CD8-positive, alpha-beta memory T cell (primary cell): ENCODE data around the gene COPS4. TPM values are rescaled to one million over a fixed set of nuclear protein-coding genes. Genes with fewer than 3 reads are reported as not detected.
"Not testable (repeated sequence)": the region's sequence is repeated elsewhere in the genome, so short reads cannot be mapped to it uniquely, and the experiment has no call there.

Experiments used
- CTCF ChIA-PET: fragments of 350-600 bp; sonication (Branson Sonifier 250); formaldehyde crosslinking; loops from one replicate; lab custom pipeline; 2021; ENCODE audit warnings: antibody characterized with exemption; lab: Charles Lee
- POLR2A ChIA-PET: fragments of 350-600 bp; sonication (Branson Sonifier 250); formaldehyde crosslinking; loops from one replicate; lab custom pipeline; 2021; ENCODE audit warnings: antibody characterized with exemption; lab: Charles Lee
- DNase-seq, 5 donors: peaks; one replicate each; pipeline versions ENCODE4 v3.0.0 to v3.0.0-alpha.2; 2020 to 2022; ENCODE audit warnings: mixed read lengths in 1 of 5
- H3K27ac ChIP-seq: one replicate; pipeline ENCODE4 v1.7.0; 2013; ENCODE audit warnings: low read depth, mild to moderate bottlenecking, low read length, moderate library complexity
- H3K27me3 ChIP-seq: 2 replicates; pipeline ENCODE4 v1.7.0; 2013; ENCODE audit warnings: low read length, mild to moderate bottlenecking; ENCODE audit not compliant: insufficient read depth, poor library complexity, severe bottlenecking
- H3K36me3 ChIP-seq: 2 replicates; pipeline ENCODE4 v1.7.0; 2013; ENCODE audit warnings: mild to moderate bottlenecking, low read length, moderate library complexity; ENCODE audit not compliant: insufficient read depth
- H3K4me1 ChIP-seq: 2 replicates; pipeline ENCODE4 v1.7.0; 2013; ENCODE audit warnings: mild to moderate bottlenecking, low read length, moderate library complexity; ENCODE audit not compliant: insufficient read depth
- H3K4me3 ChIP-seq: 2 replicates; pipeline ENCODE4 v1.7.0; 2013; ENCODE audit warnings: mild to moderate bottlenecking, low read length
- H3K9me3 ChIP-seq: 2 replicates; pipeline ENCODE4 v1.7.0; 2013; ENCODE audit warnings: mild to moderate bottlenecking, low read length
- H3K27ac Mint-ChIP-seq, 8 donors: one replicate each; pipeline ENCODE4 v1.8.0; 2020 to 2021; ENCODE audit warnings: mixed read lengths in 8 of 8, mild to moderate bottlenecking in 6 of 8, inconsistent platforms in 3 of 8, moderate library complexity in 3 of 8
- H3K27me3 Mint-ChIP-seq, 2 donors: one replicate each; pipeline ENCODE4 v1.8.0; 2020 to 2021; ENCODE audit warnings: mixed read lengths in 2 of 2, mild to moderate bottlenecking in 1 of 2, moderate library complexity in 1 of 2
- H3K36me3 Mint-ChIP-seq, 3 donors: one replicate each; pipeline ENCODE4 v1.8.0; 2020 to 2021; ENCODE audit warnings: mixed read lengths in 3 of 3, inconsistent platforms in 1 of 3, mild to moderate bottlenecking in 1 of 3
- H3K4me1 Mint-ChIP-seq, 3 donors: one replicate each; pipeline ENCODE4 v1.8.0; 2020 to 2021; ENCODE audit warnings: mixed read lengths in 3 of 3, inconsistent platforms in 1 of 3, mild to moderate bottlenecking in 1 of 3
- H3K4me3 Mint-ChIP-seq, 7 donors: one replicate each; pipeline ENCODE4 v1.8.0; 2020 to 2021; ENCODE audit warnings: mixed read lengths in 7 of 7, mild to moderate bottlenecking in 6 of 7, moderate library complexity in 4 of 7, inconsistent platforms in 2 of 7
- H3K9me3 Mint-ChIP-seq, 5 donors: one replicate each; pipeline ENCODE4 v1.8.0; 2020 to 2022; ENCODE audit warnings: mixed read lengths in 5 of 5, mild to moderate bottlenecking in 3 of 5, moderate library complexity in 2 of 5, inconsistent platforms in 1 of 5
- polyA plus RNA-seq: library from polyadenylated mRNA; unstranded; fragments of 300-500 nt; fragmentation: Illumina TruSeq; gene quantifications from one replicate; pipeline ENCODE4 v1.2.3, GENCODE V29; 2021
- total RNA-seq, 2 experiments: library from RNA; stranded (reverse); gene quantifications; one replicate each; pipeline ENCODE4 v1.2.3, GENCODE V29; 2021

The COPS4 gene
- total and polyA plus RNA-seq, 3 experiments from 2014 or later = 38.4 to 64.0 (median 38.5) TPM

- H3K36me3 ChIP-seq, H3K27ac ChIP-seq, H3K4me3 ChIP-seq, H3K27me3 ChIP-seq, H3K4me3 Mint-ChIP-seq, H3K27me3 Mint-ChIP-seq, H3K4me1 ChIP-seq, POLR2A ChIA-PET, H3K9me3 Mint-ChIP-seq, H3K9me3 ChIP-seq, H3K27ac Mint-ChIP-seq, DNase-seq: not testable (repeated sequence)
- CTCF ChIA-PET = interaction anchor here (1.6 kb wide), 1 partner anchor 129 kb away, joined by 4 read pairs; no protein-coding TSS in a partner anchor
- Mint-ChIP-seq H3K4me1 (peaks cover 32 to 58% (median 52%) of the 10 kb centered on the region in 3 donors), H3K36me3 (peaks cover 0 to 21% (median 5%) of the 10 kb centered on the region in 3 donors)
Observed at GRCh38 chr4:83003044-83003791, 31.8 kb upstream of the COPS4 start.

GRCh38 chr4:83009529-83009928, 25.5 kb upstream of the COPS4 start:
- Mint-ChIP-seq H3K27me3 (no peaks in the 10 kb centered on the region), H3K36me3 (peaks cover 0 to 18% (median 1%) of the 10 kb centered on the region in 3 donors), H3K9me3 (no peaks in the 10 kb centered on the region), H3K4me3 (peak overlapping the region; percentile 91 to 99 (median 96)), H3K4me1 (peaks cover 65 to 73% (median 72%) of the 10 kb centered on the region in 3 donors), H3K27ac (peak overlapping the region; percentile 96 to 100 (median 98))
- ChIA-PET POLR2A (interaction anchor here (0.6 to 4.6 kb wide), 2 partner anchors 20 to 26 kb away, joined by 3 to 46 read pairs; partner anchors contain the start of gene COPS4), CTCF (interaction anchor here (0.6 kb wide), 1 partner anchor 16 kb away, joined by 3 read pairs; no protein-coding TSS in a partner anchor)
- Histone ChIP-seq H3K9me3 (no peaks in the 10 kb centered on the region), H3K4me3 (peak overlapping the region; percentile 87), H3K27ac (peak overlapping the region; percentile 97), H3K27me3 (no peaks in the 10 kb centered on the region), H3K4me1 (peaks cover 43% of the 10 kb centered on the region), H3K36me3 (no peaks in the 10 kb centered on the region)
- DNase-seq = no peak

GRCh38 chr4:83010111-83010521, 24.9 kb upstream of the COPS4 start:
- no peaks in the 10 kb centered on the region for H3K27me3 Mint-ChIP-seq
- CTCF ChIA-PET = interaction anchor here (0.6 to 3.5 kb wide), 3 partner anchors 16 to 111 kb away, joined by 3 to 25 read pairs (median 10); partner anchors contain the start of genes COPS4 and THAP9
- POLR2A ChIA-PET = interaction anchor here (0.7 to 4.6 kb wide), 4 partner anchors 20 to 207 kb away, joined by 4 to 46 read pairs (median 4); partner anchors contain the start of gene COPS4
- H3K4me1 Mint-ChIP-seq = peaks cover 65 to 72% (median 72%) of the 10 kb centered on the region in 3 donors
- Histone ChIP-seq H3K4me1 (peaks cover 43% of the 10 kb centered on the region), H3K4me3 (peak overlapping the region; percentile 87), H3K9me3 (no peaks in the 10 kb centered on the region), H3K36me3 (no peaks in the 10 kb centered on the region), H3K27me3 (no peaks in the 10 kb centered on the region), H3K27ac (peak overlapping the region; percentile 97)
- H3K9me3 Mint-ChIP-seq = no peaks in the 10 kb centered on the region
- peak overlapping the region; percentile 96 to 100 (median 98) for H3K27ac Mint-ChIP-seq
- DNase-seq = peak in 1 of 5 donors; percentile 17
- H3K36me3 Mint-ChIP-seq = peaks cover 0 to 18% (median 1%) of the 10 kb centered on the region in 3 donors
- H3K4me3 Mint-ChIP-seq = peak overlapping the region; percentile 91 to 99 (median 96)

GRCh38 chr4:83010522-83011318, 24.3 kb upstream of the COPS4 start, which contains the start of gene LIN54:
Gene LIN54 (minus strand): TSS chr4:83010823. CDS start chr4:82984844, 25,979 bp downstream.
- no peaks in the 10 kb centered on the region for H3K27me3 Mint-ChIP-seq
- CTCF ChIA-PET = interaction anchor here (0.6 to 3.5 kb wide), 4 partner anchors 24 to 159 kb away, joined by 3 to 25 read pairs (median 8); partner anchors contain the start of genes COPS4 and THAP9
- H3K4me1 Mint-ChIP-seq = peaks cover 63 to 68% (median 66%) of the 10 kb centered on the region in 3 donors

GRCh38 chr4:83011689-83012199, 23.2 kb upstream of the COPS4 start:
- H3K36me3 ChIP-seq = no peaks in the 10 kb centered on the region
- H3K36me3 Mint-ChIP-seq = peaks cover 0 to 15% (median 0%) of the 10 kb centered on the region in 3 donors
- ChIA-PET POLR2A (interaction anchor here (0.7 to 4.6 kb wide), 6 partner anchors 22 to 582 kb away, joined by 4 to 46 read pairs (median 6); partner anchors contain the start of genes COPS4, HNRNPDL and THAP9), CTCF (interaction anchor here (1.9 to 3.5 kb wide), 3 partner anchors 23 to 160 kb away, joined by 5 to 25 read pairs (median 10); partner anchors contain the start of genes COPS4 and THAP9)
- no peaks in the 10 kb centered on the region for H3K27me3 ChIP-seq
- H3K4me1 Mint-ChIP-seq = peaks cover 57 to 61% (median 58%) of the 10 kb centered on the region in 3 donors
- peak overlapping the region; percentile 63 to 99 (median 96) for H3K27ac Mint-ChIP-seq
- no peaks in the 10 kb centered on the region for H3K9me3 ChIP-seq
- peaks cover 43% of the 10 kb centered on the region for H3K4me1 ChIP-seq
- H3K9me3 Mint-ChIP-seq = no peaks in the 10 kb centered on the region
- peak overlapping the region; percentile 58 for H3K4me3 ChIP-seq
- H3K27ac ChIP-seq = peak overlapping the region; percentile 68
- no peaks in the 10 kb centered on the region for H3K27me3 Mint-ChIP-seq
- DNase-seq = no peak
- H3K4me3 Mint-ChIP-seq = peak overlapping the region; percentile 91 to 99 (median 96)

More at GRCh38 chr4:83010522-83011318, 24.3 kb upstream of the COPS4 start, which contains the start of gene LIN54:
- POLR2A ChIA-PET = interaction anchor here (0.7 to 4.6 kb wide), 7 partner anchors 21 to 581 kb away, joined by 4 to 46 read pairs (median 5); partner anchors contain the start of genes COPS4, HNRNPDL and THAP9
- Histone ChIP-seq H3K36me3 (no peaks in the 10 kb centered on the region), H3K4me1 (peaks cover 43% of the 10 kb centered on the region), H3K27ac (peak within 1 kb of the TSS; percentile 97), H3K27me3 (no peaks in the 10 kb centered on the region), H3K4me3 (peak within 1 kb of the TSS; percentile 87), H3K9me3 (no peaks in the 10 kb centered on the region)
- peak; percentile 85 to 93 (median 86) for DNase-seq
- peak within 1 kb of the TSS; percentile 91 to 99 (median 96) for H3K4me3 Mint-ChIP-seq
- no peaks in the 10 kb centered on the region for H3K9me3 Mint-ChIP-seq
- peaks cover 0 to 17% (median 1%) of the 10 kb centered on the region in 3 donors for H3K36me3 Mint-ChIP-seq
- peak within 1 kb of the TSS; percentile 96 to 100 (median 98) for H3K27ac Mint-ChIP-seq

GRCh38 chr4:83012200-83012686, 22.7 kb upstream of the COPS4 start:
- H3K4me1 Mint-ChIP-seq = peaks cover 53 to 58% (median 56%) of the 10 kb centered on the region in 3 donors
- ChIA-PET CTCF (interaction anchor here (1.9 to 3.5 kb wide), 3 partner anchors 23 to 160 kb away, joined by 5 to 25 read pairs (median 10); partner anchors contain the start of genes COPS4 and THAP9), POLR2A (interaction anchor here (1.4 to 4.6 kb wide), 3 partner anchors 23 to 582 kb away, joined by 6 to 46 read pairs (median 7); partner anchors contain the start of genes COPS4, HNRNPDL and THAP9)
- no peaks in the 10 kb centered on the region for H3K27me3 Mint-ChIP-seq
- H3K4me3 Mint-ChIP-seq = peak overlapping the region; percentile 91 to 99 (median 96)
- H3K4me3 ChIP-seq = peak overlapping the region; percentile 58
- H3K27ac Mint-ChIP-seq = peak overlapping the region; percentile 63 to 99 (median 96)
- peaks cover 0 to 15% (median 0%) of the 10 kb centered on the region in 3 donors for H3K36me3 Mint-ChIP-seq
- H3K36me3 ChIP-seq = no peaks in the 10 kb centered on the region
- H3K27me3 ChIP-seq = no peaks in the 10 kb centered on the region
- no peaks in the 10 kb centered on the region for H3K9me3 Mint-ChIP-seq
- no peaks in the 10 kb centered on the region for H3K9me3 ChIP-seq
- H3K4me1 ChIP-seq = peaks cover 43% of the 10 kb centered on the region
- peak overlapping the region; percentile 68 for H3K27ac ChIP-seq
- DNase-seq = peak in 2 of 5 donors; percentile 7 to 21
